Stimulated activated CD8-positive, alpha-beta memory T cell treated with anti-CD3 and anti-CD28 coated beads, Interleukin-7, amount 100 ng/mL, for 1 hour (primary cell): ENCODE measurements around the gene IL4R.
A peak's percentile ranks its signal among the peaks of the same experiment; 100 is the strongest.
"Not testable (repeated sequence)": the region's sequence is repeated elsewhere in the genome, so short reads cannot be mapped to it uniquely, and the experiment has no call there.

Experiments
- DNase-seq, 2 donors: peaks; one replicate each; pipeline ENCODE4 v3.0.0-alpha.2; 2020; ENCODE audit warnings: low read depth in 2 of 2

The IL4R gene

GRCh38 chr16:27379919-27380318 lies 66.1 kb downstream of the IL4R start:
- DNase-seq, result no peak

- no peak for DNase-seq
These were observed 67.5 kb downstream of the IL4R start for GRCh38 chr16:27381236-27381635.

- no peak for DNase-seq
These were observed 68.4 kb downstream of the IL4R start for GRCh38 chr16:27381974-27382855.

GRCh38 chr16:27383556-27384243 lies 69.9 kb downstream of the IL4R start:
- DNase-seq, result no peak

- DNase-seq, result no peak
These were observed 70.7 kb downstream of the IL4R start for GRCh38 chr16:27384425-27384824.

GRCh38 chr16:27385398-27385797 lies 71.6 kb downstream of the IL4R start:
- DNase-seq, result no peak

GRCh38 chr16:27386674-27387073 lies 72.9 kb downstream of the IL4R start:
- no peak for DNase-seq

GRCh38 chr16:27387724-27388123 lies 74.0 kb downstream of the IL4R start:
- DNase-seq, result no peak

GRCh38 chr16:27389272-27389961 lies 75.6 kb downstream of the IL4R start:
- no peak for DNase-seq

- DNase-seq, result no peak
These were observed 76.4 kb downstream of the IL4R start for GRCh38 chr16:27390151-27390550.

GRCh38 chr16:27392671-27393070 lies 78.9 kb downstream of the IL4R start:
- DNase-seq, result no peak

- DNase-seq, result no peak
These were observed 80.7 kb downstream of the IL4R start for GRCh38 chr16:27394516-27394915.

- not testable (repeated sequence) for DNase-seq
These were observed 84.6 kb downstream of the IL4R start for GRCh38 chr16:27398341-27398893.

GRCh38 chr16:27398894-27399853 lies 85.4 kb downstream of the IL4R start:
- no peak for DNase-seq

- DNase-seq, result no peak
These were observed 86.2 kb downstream of the IL4R start for GRCh38 chr16:27399969-27400368.

- no peak for DNase-seq
These were observed 87.2 kb downstream of the IL4R start for GRCh38 chr16:27400751-27401620.

- peak; percentile 68 to 83 for DNase-seq
These were observed 88.2 kb downstream of the IL4R start, which contains the start of gene IL21R for GRCh38 chr16:27401768-27402568. IL21R (plus strand) TSS chr16:27402174; CDS start chr16:27430072, 27,898 bp downstream.

GRCh38 chr16:27402569-27402963 lies 88.8 kb downstream of the IL4R start:
- no peak for DNase-seq

- no peak for DNase-seq
These were observed 89.3 kb downstream of the IL4R start for GRCh38 chr16:27402964-27403600.
